GM18520 (cell line): Measurements from ENCODE around the gene CAPN9.

ENCODE experiments used
- ATAC-seq: cut with Tn5 transposase; IDR thresholded peaks from one replicate; pipeline ENCODE4 v1.9.1; 2021; ENCODE audit not compliant: unreplicated experiment

The CAPN9 gene

DNA sequence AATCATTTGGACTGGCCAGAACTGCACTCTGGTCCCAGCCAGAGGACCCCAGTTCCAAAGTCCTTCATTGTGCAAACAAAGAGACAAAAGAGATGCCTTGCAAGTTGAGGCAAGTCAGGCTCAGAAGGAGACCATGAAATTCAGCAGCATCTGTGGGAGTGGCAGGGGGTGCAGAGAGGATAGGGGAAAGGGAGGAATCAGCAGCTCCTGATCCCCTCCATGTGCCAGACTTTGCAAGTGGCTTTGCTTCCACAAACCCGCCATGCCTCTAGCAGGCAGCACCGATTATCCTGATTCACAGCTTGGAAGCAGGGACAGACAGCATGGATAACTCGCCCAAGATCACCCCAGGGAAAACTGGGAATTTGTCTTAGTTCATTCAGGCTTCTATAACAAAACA lies 2.1 kb upstream of the CAPN9 start:
- no peak for ATAC-seq

DNA sequence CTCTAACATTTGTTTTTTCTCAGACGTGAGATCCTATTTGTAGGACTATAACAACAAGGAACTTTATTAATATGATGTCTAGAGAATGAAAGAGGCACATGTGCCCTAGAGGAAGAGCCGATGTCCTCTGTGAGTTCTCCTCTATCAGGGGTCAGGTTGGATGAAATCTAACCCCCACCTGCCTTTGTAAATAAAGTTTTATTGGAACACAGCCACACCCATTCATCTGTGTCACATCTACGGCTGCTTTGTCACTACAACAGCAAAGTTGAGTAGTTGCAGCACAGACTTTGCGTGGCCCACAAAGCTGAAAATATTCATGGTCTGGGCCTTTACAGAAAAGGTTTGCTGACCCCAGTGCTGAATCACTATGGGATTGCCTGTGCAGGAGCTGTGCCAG lies 571 bp upstream of the CAPN9 start:
- no peak for ATAC-seq

GRCh38 chr1:230747890-230748800 lies 957 bp downstream of the CAPN9 start:
- ATAC-seq: no peak

GRCh38 chr1:230749150-230749549 lies 2.0 kb downstream of the CAPN9 start:
- ATAC-seq: no peak

DNA sequence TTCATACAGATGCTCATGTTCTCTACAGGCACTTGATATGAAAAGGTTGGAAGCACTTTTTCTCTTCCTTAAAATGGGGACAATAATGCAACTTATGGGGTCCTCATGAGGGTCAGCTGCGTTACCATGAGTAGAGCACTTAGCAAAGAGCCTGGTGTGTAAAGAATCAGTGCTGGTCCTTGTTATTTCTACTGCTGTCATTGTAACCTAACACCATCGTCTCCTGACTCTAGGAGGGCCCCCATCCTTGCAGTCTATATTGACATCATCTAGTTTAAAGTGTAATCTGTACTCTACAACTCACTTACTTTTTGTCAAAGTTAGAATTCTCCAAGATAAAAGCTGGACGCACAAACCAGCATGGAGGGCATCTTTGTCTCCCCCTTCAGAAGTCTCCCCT lies 2.4 kb downstream of the CAPN9 start:
- ATAC-seq: no peak

DNA sequence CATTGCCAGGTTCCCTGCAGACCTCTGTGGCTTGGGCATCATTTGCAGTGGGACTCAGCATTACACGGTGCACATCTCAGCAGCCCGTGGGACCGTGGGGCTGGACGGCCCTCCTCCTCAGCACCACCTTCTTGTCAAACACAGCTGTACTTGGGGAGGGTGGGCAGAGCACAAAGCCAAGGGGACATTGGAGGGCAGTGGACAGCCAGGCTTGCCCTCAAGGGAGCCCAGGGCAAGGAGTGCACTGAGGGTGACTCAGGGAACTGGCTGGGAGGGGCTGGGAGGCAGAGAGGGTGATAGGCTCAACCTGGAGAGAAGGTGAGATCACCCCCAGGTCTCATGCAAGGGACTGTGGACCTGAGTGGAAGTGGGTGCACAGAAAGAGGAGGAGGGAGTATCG lies 3.4 kb downstream of the CAPN9 start:
- ATAC-seq: no peak

GRCh38 chr1:230750986-230751625 lies 3.9 kb downstream of the CAPN9 start:
- ATAC-seq: no peak

GRCh38 chr1:230752407-230752806 lies 5.2 kb downstream of the CAPN9 start:
- no peak for ATAC-seq

- ATAC-seq: no peak
Observed at GRCh38 chr1:230753191-230753585, 6.0 kb downstream of the CAPN9 start.

DNA sequence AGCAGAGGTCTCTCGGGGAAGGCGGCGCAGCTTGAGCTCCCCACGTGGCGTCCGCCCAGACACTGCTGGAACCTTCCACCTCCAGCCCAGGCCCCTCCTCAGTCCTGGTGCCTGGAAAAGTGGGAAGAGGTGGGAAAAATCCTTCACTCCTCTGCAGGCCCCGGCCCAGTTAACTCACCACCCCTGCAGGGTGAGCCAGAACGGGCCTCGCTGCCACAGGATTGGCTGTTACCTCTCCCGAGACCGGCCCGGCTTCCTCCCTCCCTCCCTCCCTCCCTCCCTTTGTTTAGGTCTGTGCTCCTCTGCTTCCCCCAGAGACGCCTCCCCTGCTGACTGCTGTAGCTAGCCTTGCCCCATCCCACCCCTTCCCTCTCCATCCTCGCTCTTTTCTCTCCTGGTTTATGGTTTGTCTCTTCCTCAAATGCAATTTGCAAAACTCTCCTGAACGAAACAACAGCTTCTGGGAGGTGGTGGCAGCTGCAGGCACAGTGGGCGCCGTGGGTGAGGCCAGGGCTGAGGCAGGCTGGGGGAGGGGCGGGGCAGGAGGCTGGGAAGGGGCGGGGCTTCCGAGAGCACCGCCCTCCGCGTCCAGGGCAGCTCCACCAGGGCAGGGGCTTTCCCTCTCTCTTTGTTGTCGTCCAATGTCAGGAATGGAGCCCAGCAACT lies 6.5 kb downstream of the CAPN9 start:
- ATAC-seq: no peak

DNA sequence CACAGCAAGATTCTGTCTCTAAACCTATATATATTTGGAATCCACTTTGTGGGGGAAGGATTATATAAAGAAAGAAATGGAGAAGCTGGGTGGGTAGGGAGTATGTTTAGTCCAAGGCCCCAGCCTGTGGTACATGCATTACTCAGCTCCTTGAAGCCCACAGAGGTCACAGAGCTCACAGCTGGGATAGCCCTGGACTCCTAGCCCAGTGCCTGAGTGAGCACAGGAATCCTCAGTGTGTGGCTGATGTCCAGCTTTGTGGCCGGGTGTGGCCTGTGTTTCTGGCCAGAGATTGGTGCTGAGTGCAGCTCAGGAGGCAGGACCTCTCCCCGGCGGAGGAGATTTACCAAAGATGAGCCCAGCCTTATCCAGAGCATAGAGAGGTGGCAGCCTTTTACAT lies 7.6 kb downstream of the CAPN9 start:
- no peak for ATAC-seq

DNA sequence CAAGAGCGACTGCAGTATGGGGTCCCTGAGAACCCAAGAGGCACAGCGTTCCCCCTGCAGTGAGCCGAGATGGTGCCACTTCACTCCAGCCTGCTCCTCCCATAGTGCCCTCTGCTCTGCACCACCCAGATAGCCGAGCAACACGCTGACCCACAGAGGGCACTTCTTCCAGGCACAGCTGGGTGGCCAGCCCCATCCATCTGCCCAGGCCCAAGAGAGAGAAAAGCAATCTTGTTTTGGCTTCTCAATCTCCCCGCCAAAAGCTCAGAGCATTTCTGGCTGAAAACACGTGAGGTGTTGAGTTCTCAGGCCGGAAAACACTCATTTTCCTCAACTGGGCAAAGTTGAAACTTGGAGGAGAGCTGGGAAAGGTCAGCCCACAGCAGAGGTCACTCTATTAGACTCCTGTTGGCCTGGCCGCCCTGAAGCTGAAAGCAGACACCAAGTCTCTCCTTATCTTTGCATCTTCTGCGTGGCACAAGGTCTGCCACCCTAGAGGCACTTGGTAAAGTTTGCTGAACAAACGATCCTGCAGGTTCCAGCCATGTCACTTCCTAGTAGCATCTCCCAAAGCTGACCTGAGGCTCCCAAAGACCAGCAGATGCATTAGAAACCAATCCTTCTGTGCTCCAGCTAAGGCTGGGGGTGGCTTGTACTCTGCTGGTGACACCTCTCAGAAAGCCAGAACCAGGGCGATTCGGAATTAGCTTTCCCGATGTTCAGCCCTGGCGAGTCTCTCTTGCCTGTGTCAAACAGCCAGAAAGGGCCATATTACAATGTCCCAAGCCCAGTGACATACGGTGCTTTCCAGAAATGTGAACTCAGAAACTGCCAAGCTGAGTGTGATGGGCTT lies 10.9 kb downstream of the CAPN9 start:
- no peak for ATAC-seq

DNA sequence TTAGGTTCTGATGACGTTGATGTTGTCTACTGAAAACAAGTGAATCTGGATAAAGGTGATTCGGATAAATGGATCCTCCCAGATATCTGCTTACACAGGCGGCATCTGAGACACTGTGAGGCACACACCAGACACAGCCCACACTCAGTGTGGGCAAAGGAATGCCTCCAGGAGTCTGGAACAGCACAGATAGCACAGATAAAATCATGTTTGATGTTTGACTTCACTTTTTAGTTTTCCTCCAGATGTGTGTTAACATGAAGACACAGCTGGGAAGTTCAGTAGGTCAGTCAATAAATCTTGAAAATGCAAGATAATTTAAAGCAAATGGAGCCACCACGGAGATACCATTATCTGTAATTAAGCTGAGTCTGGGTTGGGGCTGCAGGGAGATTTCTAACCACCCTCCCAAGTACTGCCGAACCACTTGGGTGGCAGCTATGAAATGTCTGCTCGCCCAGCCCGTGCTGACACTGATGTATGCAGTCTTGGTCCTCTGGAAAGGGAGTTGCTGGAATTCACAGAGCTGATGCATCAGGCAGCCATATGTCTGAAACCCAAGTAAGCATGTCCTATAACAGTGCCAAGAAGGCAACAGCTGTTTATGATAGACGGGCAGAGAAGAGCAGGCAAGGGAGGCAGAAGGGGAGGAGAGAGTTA lies 11.7 kb downstream of the CAPN9 start:
- no peak for ATAC-seq

DNA sequence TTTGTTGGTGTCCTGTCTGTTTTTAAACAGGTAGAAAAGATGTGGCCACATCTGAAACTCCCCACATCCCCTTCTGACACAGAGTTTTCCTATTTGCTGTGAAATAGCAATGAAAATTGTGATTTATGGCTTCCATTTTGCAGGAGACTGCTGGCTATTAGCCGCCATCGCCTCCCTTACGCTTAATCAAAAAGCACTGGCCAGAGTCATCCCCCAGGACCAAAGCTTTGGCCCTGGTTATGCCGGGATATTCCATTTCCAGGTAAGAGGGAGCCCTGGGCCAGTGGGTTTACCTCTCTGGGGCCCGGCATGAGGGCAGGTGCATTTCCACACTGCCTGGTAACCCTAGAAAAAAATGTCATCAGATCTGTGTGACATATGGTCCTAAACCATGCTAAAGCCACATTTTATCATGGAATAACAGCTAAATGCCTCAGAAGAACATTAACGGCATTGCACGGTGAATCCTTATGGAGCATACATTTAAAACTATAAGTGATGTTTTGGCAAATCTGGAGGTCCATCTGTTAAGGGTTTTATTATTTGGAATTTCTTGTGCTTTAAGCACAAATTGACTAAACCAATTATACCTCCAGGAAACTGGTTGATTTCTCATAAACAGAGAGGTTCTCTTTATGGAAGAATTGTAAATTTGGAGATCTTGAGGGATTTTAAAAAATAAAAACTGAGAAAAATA lies 12.3 kb downstream of the CAPN9 start:
- no peak for ATAC-seq

DNA sequence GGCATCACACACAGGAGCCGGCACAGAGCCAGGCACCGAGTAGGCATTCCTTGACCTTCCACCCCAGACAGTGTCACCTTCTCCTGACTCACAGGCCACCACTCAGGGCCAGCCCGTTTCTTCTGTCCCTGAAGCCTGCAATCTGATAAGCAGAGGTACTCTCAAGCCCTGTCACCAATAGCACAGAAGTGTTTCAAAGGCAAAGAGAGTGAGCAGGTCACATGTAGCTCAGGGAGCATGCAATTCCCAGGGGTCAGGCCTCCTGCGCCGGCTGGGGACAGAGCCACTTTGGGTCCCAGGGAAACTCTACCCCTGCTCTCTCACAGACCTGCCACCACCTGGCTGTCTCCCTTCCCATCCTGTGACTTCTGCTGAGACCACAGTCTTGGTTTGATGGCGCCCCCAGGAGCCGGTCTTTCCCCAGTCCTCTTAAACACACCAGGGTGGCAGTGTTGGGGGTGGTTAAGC lies 13.2 kb downstream of the CAPN9 start:
- ATAC-seq: no peak

DNA sequence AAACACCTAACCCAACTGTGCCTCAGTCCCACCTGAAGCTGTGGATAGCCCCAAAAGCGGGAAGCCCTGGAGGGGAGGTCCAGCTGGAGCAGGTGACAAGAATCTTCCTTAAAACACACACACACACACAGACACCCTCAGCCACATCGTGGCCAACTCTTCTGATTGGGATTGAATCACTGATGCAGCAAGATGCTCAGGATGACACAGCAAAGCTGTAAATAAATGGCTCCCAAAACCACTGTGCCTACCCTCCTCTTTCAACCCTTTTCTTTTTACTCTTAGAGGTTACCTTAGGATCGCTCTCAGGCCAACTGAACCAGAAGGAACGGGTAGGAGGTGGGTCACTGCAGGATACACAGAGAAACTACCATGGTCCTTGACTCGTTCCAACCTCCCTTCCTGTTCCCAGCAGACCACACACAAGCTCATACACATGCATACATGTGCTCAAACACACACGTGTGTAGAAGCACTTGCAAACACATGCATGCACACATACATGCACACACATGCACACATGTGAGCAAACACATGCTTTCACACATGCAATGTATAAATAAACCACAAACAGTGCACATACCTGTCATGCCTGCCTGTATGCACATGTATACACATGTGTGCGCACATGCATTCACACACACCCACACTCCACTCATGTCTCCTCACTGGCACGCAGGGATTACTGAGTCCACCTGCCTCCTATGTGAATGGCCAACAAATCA lies 14.4 kb downstream of the CAPN9 start:
- no peak for ATAC-seq

- no peak for ATAC-seq
Observed at GRCh38 chr1:230763927-230764591, 16.9 kb downstream of the CAPN9 start.

GRCh38 chr1:230766318-230766717 lies 19.1 kb downstream of the CAPN9 start:
- ATAC-seq: no peak
